Endothelial cell of umbilical vein (primary cell): ENCODE data around the gene MATK. TPM values are rescaled to one million over a fixed set of nuclear protein-coding genes. Genes with fewer than 3 reads are reported as not detected.

ENCODE experiments used
- BruUV-seq: library from RNA; stranded (reverse); fragments of 400-500 nt; replicated peaks from 2 replicates; lab custom pipeline; 2021; lab: Mats Ljungman, UMichigan
- CTCF ChIA-PET: fragments of 300-600, 350-600 bp; sonication (Branson Sonifier 250); formaldehyde crosslinking; loops from one replicate; lab custom pipeline; 2021; ENCODE audit warnings: antibody characterized with exemption, inconsistent platforms; lab: Charles Lee
- POLR2A ChIA-PET: fragments of 300-600, 350-600 bp; sonication (Branson Sonifier 250); formaldehyde crosslinking; loops from one replicate; lab custom pipeline; 2021; ENCODE audit warnings: antibody characterized with exemption, inconsistent platforms; lab: Charles Lee
- DNase-seq: peaks from one replicate; pipeline ENCODE4 v3.0.0-alpha.2; 2011; ENCODE audit warnings: low read depth, low spot score
- FAIRE-seq: peaks from 2 replicates; lab custom pipeline; 2011; peaks lifted over from hg19 to GRCh38; lab: Jason Lieb, UNC
- H2AFZ ChIP-seq: 2 replicates; pipeline ENCODE4 v1.6.0; 2012; ENCODE audit warnings: low read depth, low read length, control low read depth, inconsistent platforms
- H3K27ac ChIP-seq: 2 replicates; pipeline ENCODE4 v1.5.1; 2011; ENCODE audit warnings: low read depth, mild to moderate bottlenecking, control low read depth, low read length, moderate library complexity; ENCODE audit not compliant: insufficient read depth
- H3K27me3 ChIP-seq, 2 experiments: 2 replicates each; pipeline versions ENCODE4 v1.6.0 to v1.6.1; 2011; ENCODE audit warnings: low read length in 2 of 2, mixed read lengths in 1 of 2; ENCODE audit not compliant: control insufficient read depth in 2 of 2, insufficient read depth in 2 of 2
- H3K36me3 ChIP-seq, 2 experiments: 2 replicates in 1 of 2; 3 replicates in 1 of 2; pipeline ENCODE4 v1.5.1; 2011; ENCODE audit warnings: low read length in 2 of 2, mild to moderate bottlenecking in 1 of 2, moderate library complexity in 1 of 2; ENCODE audit not compliant: control insufficient read depth in 2 of 2, insufficient read depth in 2 of 2; ENCODE audit errors: extremely low read depth in 1 of 2
- H3K4me1 ChIP-seq: 3 replicates; pipeline ENCODE4 v1.5.1; 2011; ENCODE audit warnings: mild to moderate bottlenecking, low read length; ENCODE audit not compliant: control insufficient read depth, insufficient read depth; ENCODE audit errors: extremely low read depth
- H3K4me2 ChIP-seq: 2 replicates; pipeline ENCODE4 v1.6.1; 2011; ENCODE audit warnings: low read length, control low read depth, mixed read lengths; ENCODE audit not compliant: insufficient read depth
- H3K4me3 ChIP-seq, 3 experiments: fragments of 200-600 bp in 1 of 3; sonication (generic), shearing (Covaris generic) in 1 of 3; replicated peaks in 1 of 3; 2 replicates each; pipeline ENCODE4 v1.5.1; 2011 to 2016; ENCODE audit warnings: control low read depth in 3 of 3, low read length in 3 of 3, mild to moderate bottlenecking in 2 of 3, inconsistent platforms in 1 of 3, low read depth in 1 of 3, moderate library complexity in 1 of 3; ENCODE audit not compliant: insufficient read depth in 1 of 3
- H3K79me2 ChIP-seq: 2 replicates; pipeline ENCODE4 v1.6.0; 2012; ENCODE audit warnings: low read length, inconsistent platforms; ENCODE audit not compliant: control insufficient read depth, insufficient read depth
- H3K9ac ChIP-seq: replicated peaks from 2 replicates; pipeline ENCODE3; 2011; ENCODE audit warnings: low read length, control low read depth; ENCODE audit not compliant: insufficient read depth; ENCODE audit errors: extremely low read depth
- H3K9me1 ChIP-seq: replicated peaks from 3 replicates; pipeline ENCODE4 v1.6.0; 2011; ENCODE audit warnings: mild to moderate bottlenecking, low read length; ENCODE audit not compliant: control insufficient read depth, insufficient read depth; ENCODE audit errors: extremely low read depth
- H3K9me3 ChIP-seq: replicated peaks from 2 replicates; pipeline ENCODE4 v1.5.1; 2012; ENCODE audit warnings: low read length, inconsistent platforms; ENCODE audit not compliant: control insufficient read depth, insufficient read depth
- H4K20me1 ChIP-seq: replicated peaks from 2 replicates; pipeline ENCODE3; 2011; ENCODE audit warnings: mild to moderate bottlenecking, low read length; ENCODE audit not compliant: control insufficient read depth, insufficient read depth; ENCODE audit errors: extremely low read depth
- CTCF ChIP-seq, 2 donors: IDR thresholded peaks; 1 replicate in 1 of 2; 2 replicates in 1 of 2; pipeline ENCODE4 v1.5.1; 2011; ENCODE audit warnings: low read length in 2 of 2, mild to moderate bottlenecking in 2 of 2, moderate library complexity in 2 of 2, control low read depth in 1 of 2, inconsistent platforms in 1 of 2, low read depth in 1 of 2; ENCODE audit not compliant: insufficient read depth in 1 of 2; ENCODE audit errors: extremely low read depth in 1 of 2
- EZH2 ChIP-seq: IDR thresholded peaks from 2 replicates; pipeline ENCODE4 v1.6.1; 2012; ENCODE audit warnings: borderline replicate concordance, low read depth, mild to moderate bottlenecking, moderate library complexity, low read length, inconsistent platforms; ENCODE audit not compliant: severe bottlenecking
- FOS ChIP-seq: IDR thresholded peaks from 2 replicates; pipeline ENCODE4 v1.6.1; 2011; ENCODE audit warnings: mild to moderate bottlenecking, low read length, moderate library complexity, borderline replicate concordance; ENCODE audit not compliant: insufficient read depth
- GATA2 ChIP-seq: IDR thresholded peaks from 2 replicates; pipeline ENCODE4 v1.7.0; 2011; ENCODE audit warnings: low read depth, mild to moderate bottlenecking, moderate library complexity, mixed read lengths, low read length; ENCODE audit not compliant: insufficient read length, insufficient read depth
- JUN ChIP-seq: IDR thresholded peaks from 2 replicates; pipeline ENCODE4 v1.6.1; 2011; ENCODE audit warnings: borderline replicate concordance, low read depth; ENCODE audit not compliant: insufficient read length, insufficient read depth
- MAX ChIP-seq: IDR thresholded peaks from 2 replicates; pipeline ENCODE4 v1.6.1; 2011; ENCODE audit not compliant: insufficient read depth, insufficient read length
- MYC ChIP-seq: IDR thresholded peaks from one replicate; pipeline ENCODE4 v1.6.1; 2011; ENCODE audit warnings: mild to moderate bottlenecking, low read depth, low read length
- POLR2A ChIP-seq: IDR thresholded peaks from 2 replicates; pipeline ENCODE4 v1.6.1; 2012; ENCODE audit warnings: low read depth, mild to moderate bottlenecking, control low read depth, low read length
- POLR2AphosphoS5 ChIP-seq: IDR thresholded peaks from 2 replicates; pipeline ENCODE4 v1.6.1; 2012; ENCODE audit warnings: low read depth, mild to moderate bottlenecking, control low read depth, low read length, moderate library complexity; ENCODE audit not compliant: insufficient read depth
- dilution Hi-C: fragments of 300-500 bp; cut with MboI; formaldehyde crosslinking; loops from one replicate; pipeline ENCODE4 v1.15.0; 2019; ENCODE audit warnings: low sequenced_read_pairs; ENCODE audit not compliant: extremely low pct_ligation_motif_present
- intact Hi-C: fragments of 100-400 bp; cut with micrococcal nuclease; formaldehyde crosslinking; loops from one replicate; pipeline ENCODE4 v1.10.0; 2022
- polyA plus RNA-seq, 4 experiments: library from polyadenylated mRNA; depleted of rRNA in 3 of 4; stranded (reverse) in 3 of 4; unstranded in 1 of 4; fragments of >200 nt; gene quantifications; 2 replicates each; pipeline versions ENCODE4 v1.2.1 to v1.2.3, GENCODE V29; 2011 to 2012; ENCODE audit warnings: missing spikeins in 1 of 4
- total RNA-seq: library from RNA; stranded (reverse); gene quantifications from 2 replicates; pipeline ENCODE4 v1.2.3, GENCODE V29; 2021

Gene MATK
- total and polyA plus RNA-seq, 2 donors (not counting 3 experiments of a cell fraction or from before 2014, with no cell fraction given), result not detected

GRCh38 chr19:3781603-3782002 lies 4.6 kb downstream of the MATK start:
- H3K27ac ChIP-seq, result no peak overlapping the region
- no peaks in the 10 kb centered on the region for H3K9me1 ChIP-seq
- H3K36me3 ChIP-seq, result no peaks in the 10 kb centered on the region
- no peaks in the 10 kb centered on the region for H3K79me2 ChIP-seq
- dilution Hi-C loops (no loop called here), intact Hi-C loops (no loop called here)
- no peaks in the 10 kb centered on the region for H3K4me1 ChIP-seq
- no peak overlapping the region for H3K9ac ChIP-seq
- BruUV-seq, result no TSS peak
- H3K9me3 ChIP-seq, result peaks cover 2% of the 10 kb centered on the region
- H4K20me1 ChIP-seq, result no peaks in the 10 kb centered on the region
- ChIA-PET POLR2A (no interaction called here), CTCF (no interaction called here)
- H3K4me3 ChIP-seq, result no peak overlapping the region
- no peak for DNase-seq
- H2AFZ ChIP-seq, result no peak overlapping the region
- no peak overlapping the region for H3K4me2 ChIP-seq
- TF ChIP-seq JUN (no peak), POLR2AphosphoS5 (no peak), POLR2A (no peak), EZH2 (no peak), CTCF (IDR thresholded peaks at IDR 0.05; ENCODE audit: extremely low read depth in 1 of 2, insufficient read depth in 1 of 2, low read depth in 1 of 2, low read length in 2 of 2) (no peak), FOS (no peak), MAX (no peak), GATA2 (no peak), MYC (no peak)
- no peak for FAIRE-seq
- peaks cover 8 to 9% of the 10 kb centered on the region in 2 experiments for H3K27me3 ChIP-seq
